A549 (cell line): Measurements from ENCODE around the gene SLC7A11.

Source experiments
- CHD4 ChIP-seq: fragments of 200-600 bp; sonication (generic); IDR thresholded peaks from 2 replicates; pipeline ENCODE4 v1.6.1; 2016; ENCODE audit warnings: antibody characterized with exemption, mild to moderate bottlenecking, borderline replicate concordance
- CTCF ChIP-seq: fragments of >200 bp; sonication (Bioruptor Twin); formaldehyde crosslinking; IDR thresholded peaks from 3 replicates; pipeline ENCODE4 v1.5.1; 2016
- ESRRA ChIP-seq: fragments of 150-350 bp; IDR thresholded peaks from 2 replicates; pipeline ENCODE4 v1.6.1; 2014; ENCODE audit warnings: mild to moderate bottlenecking, low read length, borderline replicate concordance
- GATA3 ChIP-seq: IDR thresholded peaks from 2 replicates; pipeline ENCODE4 v1.6.1; 2012; ENCODE audit warnings: borderline replicate concordance
- JUNB ChIP-seq: fragments of >200 bp; sonication (Bioruptor Twin); formaldehyde crosslinking; IDR thresholded peaks from 2 replicates; pipeline ENCODE4 v1.6.1; 2016
- MAZ ChIP-seq: fragments of 150-350 bp; IDR thresholded peaks from 2 replicates; pipeline ENCODE4 v1.6.1; 2014; ENCODE audit warnings: antibody characterized with exemption, low read depth, low read length, borderline replicate concordance
- POLR2AphosphoS2 ChIP-seq: conservative IDR thresholded peaks from 2 replicates; pipeline ENCODE4 v1.6.1; 2012; ENCODE audit warnings: low read length, improper control_type of control experiment, inconsistent platforms
- REST ChIP-seq: fragments of 200-600 bp; sonication (generic); IDR thresholded peaks from 2 replicates; pipeline ENCODE4 v1.6.1; 2016; ENCODE audit warnings: antibody characterized with exemption, mild to moderate bottlenecking, moderate library complexity
- SMC3 ChIP-seq: fragments of >200 bp; sonication (Bioruptor Twin); formaldehyde crosslinking; IDR thresholded peaks from 3 replicates; pipeline ENCODE4 v1.6.1; 2018; ENCODE audit warnings: inconsistent platforms
- SREBF2 ChIP-seq: fragments of 450-650 bp; IDR thresholded peaks from 2 replicates; pipeline ENCODE4 v1.6.1; 2014; ENCODE audit warnings: mild to moderate bottlenecking, moderate library complexity
- ZSCAN20 ChIP-seq: fragments of 250-450 bp; sonication (Bioruptor Pico); IDR thresholded peaks from 2 replicates; pipeline ENCODE4 v1.8.0; 2022; ENCODE audit warnings: mild to moderate bottlenecking, moderate library complexity
- TF ChIP-seq, protein P1 (sequence below): fragments of 150-350 bp; IDR thresholded peaks from 2 replicates; pipeline ENCODE4 v1.6.1; 2014; ENCODE audit warnings: low read depth, mild to moderate bottlenecking, low read length

- TF ChIP-seq CHD4 (no peak), CTCF (no peak), SMC3 (no peak), REST (no peak), GATA3 (no peak), ZSCAN20 (CRISPR knock-in tag) (no peak), JUNB (no peak), MAZ (no peak), POLR2AphosphoS2 (no peak), ESRRA (no peak), SREBF2 (no peak)
- TF ChIP-seq, protein P1, sequence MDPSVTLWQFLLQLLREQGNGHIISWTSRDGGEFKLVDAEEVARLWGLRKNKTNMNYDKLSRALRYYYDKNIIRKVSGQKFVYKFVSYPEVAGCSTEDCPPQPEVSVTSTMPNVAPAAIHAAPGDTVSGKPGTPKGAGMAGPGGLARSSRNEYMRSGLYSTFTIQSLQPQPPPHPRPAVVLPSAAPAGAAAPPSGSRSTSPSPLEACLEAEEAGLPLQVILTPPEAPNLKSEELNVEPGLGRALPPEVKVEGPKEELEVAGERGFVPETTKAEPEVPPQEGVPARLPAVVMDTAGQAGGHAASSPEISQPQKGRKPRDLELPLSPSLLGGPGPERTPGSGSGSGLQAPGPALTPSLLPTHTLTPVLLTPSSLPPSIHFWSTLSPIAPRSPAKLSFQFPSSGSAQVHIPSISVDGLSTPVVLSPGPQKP, result no peak
Measured at GRCh38 chr4:138224614-138225013, 17.5 kb downstream of the SLC7A11 start.
